ENCODE measurements around the gene MCM8.

MCM8 gene

DNA sequence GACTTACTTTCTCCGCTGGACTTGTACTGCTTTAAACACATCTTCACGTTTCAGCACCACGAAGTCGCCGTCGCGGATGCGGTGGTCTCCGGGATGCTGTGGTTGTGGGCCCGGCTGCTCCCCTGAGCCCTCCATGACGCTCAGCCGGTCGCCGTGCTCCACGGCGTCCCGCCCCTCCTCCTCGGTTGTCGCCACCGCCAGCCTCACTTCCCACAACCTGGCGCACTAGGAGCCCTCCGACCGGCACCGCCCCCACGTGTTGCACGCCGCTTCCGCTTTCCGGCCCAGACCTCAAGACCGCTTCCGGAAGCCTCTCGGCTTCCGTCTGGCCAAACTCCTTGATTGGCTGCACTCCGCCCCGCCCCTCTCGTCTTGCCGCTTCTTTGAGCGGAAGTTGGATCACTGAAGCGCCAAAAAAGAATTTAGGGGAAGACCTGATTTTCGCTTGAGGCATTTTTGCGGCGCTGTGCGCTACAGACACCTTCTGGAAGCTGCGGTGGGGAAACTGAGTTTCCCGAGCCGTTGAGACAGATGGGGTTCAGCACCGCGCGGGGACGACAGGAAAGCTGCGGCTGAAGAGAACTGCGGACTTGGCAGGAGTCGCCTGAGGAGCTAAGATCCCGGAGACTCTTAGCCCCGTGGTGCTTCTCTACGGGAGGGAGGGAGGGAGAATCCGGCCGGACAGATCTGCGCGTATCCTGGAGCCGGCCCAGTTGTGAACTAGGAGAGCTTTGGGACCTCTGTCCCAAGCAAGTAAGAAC is at the start of gene MCM8, which contains the start of gene TRMT6:
MCM8 (plus strand) TSS at position 382 of the 761 bp plus-strand sequence. CDS start 1,364 bp downstream, outside the sequence.
TRMT6 (minus strand) TSS at position 263 of the 761 bp plus-strand sequence; CDS start at position 135, 128 bp downstream.
- DNase-seq (ENCODE audit: low spot score) = peak; percentile 96

GRCh38 chr20:5900908-5901307 is 49.5 kb upstream of the MCM8 start:
- no peak for DNase-seq (ENCODE audit: low spot score)

DNA sequence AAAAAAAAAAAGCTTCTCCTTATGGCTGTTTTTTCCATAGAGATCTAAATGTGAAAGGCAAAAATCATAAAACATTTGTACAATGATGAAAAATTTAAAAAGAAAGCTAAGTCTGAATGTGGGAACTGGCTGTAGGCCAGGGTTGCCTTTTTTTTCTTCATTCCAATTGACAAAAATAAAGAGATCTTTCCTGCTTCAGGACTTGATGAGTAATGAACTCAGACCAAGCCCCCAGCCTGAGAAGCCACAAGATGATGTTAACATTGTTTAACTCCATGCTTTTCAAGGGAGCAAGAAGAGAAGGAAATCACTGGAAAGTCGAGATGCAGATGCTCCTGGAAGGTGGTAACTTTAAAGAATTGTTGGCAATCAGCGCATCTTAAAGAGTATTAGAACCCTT is 41.5 kb upstream of the MCM8 start:
- DNase-seq (ENCODE audit: low spot score) = no peak

GRCh38 chr20:5910186-5910585 is 40.3 kb upstream of the MCM8 start:
- no peak for DNase-seq (ENCODE audit: low spot score)

DNA sequence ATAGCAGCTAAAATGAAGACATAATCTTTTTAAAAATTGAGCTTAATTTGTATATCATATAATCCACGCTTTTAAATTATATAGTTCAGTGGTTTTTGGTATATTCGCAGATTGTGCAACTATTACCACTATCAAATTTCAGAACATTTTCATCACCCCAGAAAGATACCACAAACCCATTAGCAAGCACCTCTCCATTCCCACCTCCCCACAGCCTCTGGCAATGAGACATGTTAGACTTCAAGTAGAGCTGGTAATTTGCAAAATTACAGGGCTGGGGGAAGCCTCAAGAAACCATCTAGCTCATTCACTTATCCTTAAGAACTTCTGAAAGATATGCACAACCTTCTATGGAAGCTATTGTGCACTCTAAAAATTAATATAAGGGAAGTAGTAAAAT is 37.3 kb upstream of the MCM8 start:
- DNase-seq (ENCODE audit: low spot score) = no peak

DNA sequence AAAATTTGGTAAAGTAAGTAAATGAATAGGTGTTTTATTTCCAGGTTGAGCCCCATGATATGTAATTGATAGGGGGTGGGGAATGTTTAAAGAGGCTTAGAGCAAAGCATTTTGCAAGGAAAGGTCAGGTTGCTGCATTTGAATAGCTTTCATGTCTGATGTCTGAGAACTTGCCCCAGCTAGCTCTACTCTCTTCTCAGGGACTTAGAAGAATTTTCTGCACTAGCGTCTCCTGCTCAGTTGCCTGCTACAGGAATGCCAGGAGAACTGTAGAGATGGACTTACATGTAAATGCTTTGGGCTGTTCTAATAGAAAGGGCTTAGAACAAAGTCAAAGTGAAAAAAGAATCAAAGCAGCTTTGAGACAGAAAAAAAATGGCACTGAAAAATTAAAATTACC is 35.6 kb upstream of the MCM8 start:
- no peak for DNase-seq (ENCODE audit: low spot score)

- DNase-seq (ENCODE audit: low spot score) = no peak
These were observed 31.4 kb upstream of the MCM8 start for GRCh38 chr20:5918856-5919625.

DNA sequence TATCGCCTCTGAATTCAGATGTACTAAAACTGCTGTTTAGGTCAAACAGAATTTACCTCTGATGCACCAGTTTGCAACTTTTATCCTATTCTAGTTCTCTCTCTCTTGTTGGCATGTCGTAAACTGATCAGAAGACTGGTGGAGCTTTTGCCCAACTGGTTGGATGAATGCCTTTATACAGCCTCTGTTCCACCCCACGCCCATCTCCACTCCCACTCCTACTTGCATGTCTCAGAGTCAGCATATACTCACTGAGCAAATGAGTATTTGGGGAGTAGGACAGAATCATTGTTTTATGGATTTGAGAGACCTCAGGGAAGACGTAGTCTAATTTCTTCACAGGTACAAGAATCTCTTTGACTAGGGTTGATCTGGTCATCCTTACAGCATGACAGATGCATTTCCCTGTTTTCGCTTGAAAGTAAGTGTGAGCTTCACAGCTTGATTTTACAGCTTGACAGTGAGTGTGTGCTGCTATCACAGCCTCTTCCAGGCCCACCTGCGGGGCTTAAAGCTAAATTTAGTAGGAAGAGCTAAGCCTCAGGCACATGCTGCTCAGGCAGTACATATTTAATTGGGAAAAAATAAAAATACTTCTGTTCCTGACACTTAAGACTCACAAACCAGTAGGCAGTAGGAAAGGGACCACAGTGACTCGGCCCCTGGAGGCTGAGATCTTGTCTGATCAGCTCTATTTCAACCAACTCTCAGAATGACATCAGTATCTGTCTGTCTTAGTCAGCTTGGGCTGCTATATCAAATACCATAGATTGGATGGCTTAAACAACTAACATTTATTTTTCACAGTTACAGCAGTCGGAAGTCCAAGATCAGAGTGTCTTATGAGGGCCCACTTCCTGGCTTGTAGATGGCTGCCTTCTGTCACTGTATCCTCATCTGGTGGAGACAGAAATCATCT is 30.6 kb upstream of the MCM8 start:
- DNase-seq (ENCODE audit: low spot score) = no peak

GRCh38 chr20:5920581-5920980 is 29.9 kb upstream of the MCM8 start:
- no peak for DNase-seq (ENCODE audit: low spot score)

DNA sequence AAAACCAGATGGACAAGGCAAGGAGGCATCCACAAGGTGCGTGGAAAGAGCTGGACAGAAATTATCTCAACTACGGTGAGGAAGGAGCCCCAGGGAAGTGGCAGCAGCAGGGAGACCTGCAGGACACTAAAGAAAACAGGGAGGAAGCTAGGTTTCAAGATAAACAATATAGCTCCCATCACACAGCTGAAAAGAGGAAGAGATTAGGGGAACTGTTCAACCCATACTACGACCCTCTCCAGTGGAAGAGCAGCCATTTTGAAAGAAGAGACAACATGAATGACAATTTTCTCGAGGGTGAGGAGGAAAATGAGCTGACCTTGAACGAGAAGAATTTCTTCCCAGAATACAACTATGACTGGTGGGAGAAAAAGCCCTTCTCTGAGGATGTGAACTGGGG is 27.0 kb upstream of the MCM8 start:
- DNase-seq (ENCODE audit: low spot score) = no peak

GRCh38 chr20:5925551-5925950 is 24.9 kb upstream of the MCM8 start:
- no peak for DNase-seq (ENCODE audit: low spot score)

- no peak for DNase-seq (ENCODE audit: low spot score)
These were observed 22.5 kb upstream of the MCM8 start for GRCh38 chr20:5927749-5928462.

- DNase-seq (ENCODE audit: low spot score) = no peak
These were observed 21.4 kb upstream of the MCM8 start for GRCh38 chr20:5928836-5929715.

- DNase-seq (ENCODE audit: low spot score) = no peak
These were observed 19.0 kb upstream of the MCM8 start for GRCh38 chr20:5931411-5931810.

GRCh38 chr20:5932796-5933195 is 17.7 kb upstream of the MCM8 start:
- DNase-seq (ENCODE audit: low spot score) = no peak

- DNase-seq (ENCODE audit: low spot score) = peak; percentile 51
These were observed 16.5 kb upstream of the MCM8 start for GRCh38 chr20:5933802-5934436.

DNA sequence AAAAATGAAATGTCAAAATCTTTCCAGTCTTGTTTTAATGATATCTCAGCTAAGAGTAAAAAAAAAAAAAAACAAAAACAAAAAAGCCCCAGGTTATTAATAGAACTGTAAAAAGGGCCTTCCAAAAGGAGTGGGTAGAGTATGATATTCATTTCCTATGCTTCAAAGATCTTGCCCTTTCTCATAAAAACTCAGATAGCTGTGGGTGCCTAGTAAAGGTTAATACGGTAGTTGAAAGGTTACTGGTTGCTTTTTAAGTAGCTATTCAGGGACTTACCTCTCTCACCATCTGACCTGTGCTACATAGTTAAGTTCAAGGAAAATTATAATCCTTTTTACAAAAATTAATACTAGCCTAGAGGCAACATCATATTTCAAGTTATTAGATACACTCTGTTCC is 15.1 kb upstream of the MCM8 start:
- DNase-seq (ENCODE audit: low spot score) = no peak

- DNase-seq (ENCODE audit: low spot score) = no peak
These were observed 14.2 kb upstream of the MCM8 start for GRCh38 chr20:5936238-5936637.

DNA sequence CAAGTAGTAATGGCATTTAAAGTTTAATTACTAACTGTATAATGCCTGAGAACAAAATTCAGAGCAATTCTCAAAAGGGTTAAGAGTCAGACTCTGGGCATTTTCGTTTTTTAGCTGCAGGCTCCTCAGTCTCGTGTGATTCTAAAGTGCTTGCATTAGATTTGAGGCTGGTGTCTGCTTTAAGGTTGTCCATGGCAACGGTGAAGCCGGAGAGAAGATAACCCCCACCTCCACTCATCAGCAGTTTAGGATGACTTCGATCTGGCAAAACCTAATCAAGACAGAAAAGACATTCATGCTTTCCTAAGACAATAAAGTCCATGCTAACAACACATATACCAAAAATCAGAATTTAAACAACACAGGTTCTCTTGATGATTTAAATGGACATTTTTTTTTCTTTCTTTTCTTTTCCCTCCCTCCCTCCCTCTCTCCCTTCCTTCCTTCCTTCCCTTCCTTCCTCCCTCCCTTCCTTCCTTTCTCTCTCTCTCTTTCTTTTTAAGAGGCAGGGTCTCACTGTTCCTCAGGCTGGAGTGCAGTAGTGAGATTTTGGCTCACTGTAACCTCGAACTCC is 11.9 kb upstream of the MCM8 start:
- no peak for DNase-seq (ENCODE audit: low spot score)

DNA sequence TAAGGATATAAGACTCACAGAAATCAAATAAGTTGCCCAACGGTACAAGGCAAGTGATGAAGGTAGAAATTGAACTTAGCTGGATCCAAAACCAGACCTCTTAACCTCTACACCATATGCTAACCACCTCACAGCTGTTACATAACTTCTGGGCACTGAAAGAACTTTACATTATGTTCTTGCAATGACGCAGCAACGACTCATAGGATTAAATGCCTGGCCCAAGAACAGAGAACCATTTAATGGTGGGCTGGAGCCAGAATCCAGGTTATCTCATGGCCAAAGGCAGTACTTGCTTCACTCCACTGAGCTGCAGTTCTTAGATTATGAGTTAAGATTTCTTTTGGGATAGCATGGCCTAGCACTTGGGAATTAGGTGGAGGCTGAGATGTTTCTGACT is 4.5 kb upstream of the MCM8 start:
- no peak for DNase-seq (ENCODE audit: low spot score)
